NCI-H2227 (cell line): Measurements from ENCODE around the gene MTCH1.

Experiments used
- DNase-seq: peaks from one replicate; lab custom pipeline; 2025; ENCODE audit not compliant: unreplicated experiment; lab: John Stamatoyannopoulos, UW

The MTCH1 gene

GRCh38 chr6:36973190-36973589, 12.8 kb downstream of the MTCH1 start:
- DNase-seq = no peak

- DNase-seq = no peak
These were observed 13.9 kb downstream of the MTCH1 start for GRCh38 chr6:36971921-36972673.

GRCh38 chr6:36970892-36971842, 14.8 kb downstream of the MTCH1 start:
- DNase-seq = peak; percentile 31

- no peak for DNase-seq
These were observed 15.8 kb downstream of the MTCH1 start for GRCh38 chr6:36969988-36970891.

GRCh38 chr6:36969240-36969691, 16.7 kb downstream of the MTCH1 start:
- DNase-seq = no peak

- DNase-seq = no peak
These were observed 17.6 kb downstream of the MTCH1 start for GRCh38 chr6:36968266-36968977.

GRCh38 chr6:36967757-36968156, 18.2 kb downstream of the MTCH1 start:
- DNase-seq = no peak

- no peak for DNase-seq
These were observed 18.7 kb downstream of the MTCH1 start for GRCh38 chr6:36967301-36967700.

- no peak for DNase-seq
These were observed 21.1 kb downstream of the MTCH1 start for GRCh38 chr6:36964908-36965307.

- no peak for DNase-seq
These were observed 21.6 kb downstream of the MTCH1 start for GRCh38 chr6:36964349-36964748.

GRCh38 chr6:36963451-36964290, 22.3 kb downstream of the MTCH1 start:
- no peak for DNase-seq

GRCh38 chr6:36962874-36963273, 23.1 kb downstream of the MTCH1 start:
- DNase-seq = no peak

- no peak for DNase-seq
These were observed 24.3 kb downstream of the MTCH1 start for GRCh38 chr6:36961441-36962435.

- DNase-seq = no peak
These were observed 26.3 kb downstream of the MTCH1 start for GRCh38 chr6:36959555-36960250.

GRCh38 chr6:36958775-36959554, 27.0 kb downstream of the MTCH1 start:
- DNase-seq = no peak

- DNase-seq = no peak
These were observed 28.2 kb downstream of the MTCH1 start for GRCh38 chr6:36957773-36958271.

- DNase-seq = no peak
These were observed 29.6 kb downstream of the MTCH1 start for GRCh38 chr6:36956446-36956820.
